RPMI8226 (cell line): ENCODE data around the gene IGSF8.
"Not testable (repeated sequence)": the region's sequence is repeated elsewhere in the genome, so short reads cannot be mapped to it uniquely, and the experiment has no call there.

ENCODE experiments used
- DNase-seq: peaks from one replicate; pipeline ENCODE4 v3.0.0-alpha.2; 2015

IGSF8 gene

DNA sequence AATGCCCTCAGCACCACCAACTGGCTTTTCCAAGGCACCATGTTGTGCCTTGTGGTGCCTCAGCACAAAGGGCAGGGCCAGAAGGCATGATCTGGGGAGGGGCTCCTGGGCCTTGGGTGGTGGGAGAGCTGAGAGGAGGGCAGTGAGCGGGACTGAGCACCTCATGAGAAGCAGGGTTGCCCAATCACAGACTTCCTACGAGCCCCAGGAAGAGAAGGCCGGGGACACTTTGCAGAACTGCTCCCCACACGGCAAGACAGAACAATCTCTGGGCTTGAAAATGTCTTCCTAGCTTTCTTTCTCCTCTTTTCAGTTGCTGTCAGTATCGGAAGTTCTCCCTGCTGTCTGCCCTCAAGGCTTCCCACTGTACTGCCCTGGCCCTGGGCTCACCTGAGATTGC, 35.2 kb downstream of the IGSF8 start:
- no peak for DNase-seq

DNA sequence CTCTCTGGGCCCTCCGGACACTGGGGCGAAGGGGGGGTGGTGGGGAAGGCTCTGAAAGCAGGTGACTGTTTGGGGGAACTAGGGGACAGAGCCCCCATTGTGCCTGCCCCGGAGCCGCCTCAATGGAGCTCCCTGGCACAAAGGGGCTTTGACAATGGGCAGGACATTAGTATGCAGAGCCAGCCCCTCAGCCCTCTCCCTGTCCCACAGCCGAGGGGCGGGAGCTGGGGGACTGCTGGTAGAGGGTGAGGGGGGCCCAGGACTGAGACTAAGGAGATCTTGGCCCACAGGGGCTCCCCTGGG, 36.2 kb downstream of the IGSF8 start:
- DNase-seq = no peak

DNA sequence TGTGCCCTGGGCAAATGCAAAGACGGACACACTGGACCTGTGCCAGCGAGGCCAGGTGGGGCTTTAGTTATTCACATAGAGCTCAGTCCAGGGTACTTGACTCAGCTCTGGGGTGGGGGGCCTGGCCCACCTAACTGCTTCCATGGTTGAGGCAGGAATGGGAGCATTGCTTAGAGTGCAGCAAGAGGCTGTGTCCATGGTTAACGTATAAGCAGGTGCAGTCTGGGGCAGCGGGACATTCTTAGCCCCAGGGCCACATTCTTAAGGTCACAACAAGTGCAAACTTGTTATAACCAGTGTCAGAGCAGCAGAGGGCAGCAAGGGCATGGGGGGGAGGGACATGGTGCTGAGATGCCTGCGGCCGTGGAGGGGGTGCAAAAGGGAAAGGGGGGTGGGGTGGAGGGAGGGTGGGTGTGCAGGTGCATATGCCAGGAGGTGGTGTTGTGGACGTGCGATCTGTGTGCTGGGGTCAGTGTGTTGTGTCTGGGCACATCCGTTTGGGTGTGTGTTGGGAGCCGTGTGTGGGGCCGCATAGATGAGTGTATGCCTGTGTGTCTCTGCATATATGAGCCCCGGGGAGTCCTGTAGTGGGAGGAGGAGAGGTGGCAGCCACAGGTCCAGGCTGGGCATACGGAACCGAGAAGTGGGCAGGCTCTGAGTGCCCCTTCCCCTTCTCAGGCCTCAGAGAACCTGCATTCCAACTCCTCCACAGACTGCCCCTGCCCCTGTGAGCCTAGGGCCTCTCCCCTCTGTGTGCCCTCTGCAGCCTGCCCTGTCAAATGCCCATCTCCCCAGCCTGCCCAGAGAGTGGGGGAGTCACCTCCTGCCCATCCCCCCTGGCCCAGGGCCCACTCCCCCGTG, 36.8 kb downstream of the IGSF8 start:
- DNase-seq = peak; percentile 73

DNA sequence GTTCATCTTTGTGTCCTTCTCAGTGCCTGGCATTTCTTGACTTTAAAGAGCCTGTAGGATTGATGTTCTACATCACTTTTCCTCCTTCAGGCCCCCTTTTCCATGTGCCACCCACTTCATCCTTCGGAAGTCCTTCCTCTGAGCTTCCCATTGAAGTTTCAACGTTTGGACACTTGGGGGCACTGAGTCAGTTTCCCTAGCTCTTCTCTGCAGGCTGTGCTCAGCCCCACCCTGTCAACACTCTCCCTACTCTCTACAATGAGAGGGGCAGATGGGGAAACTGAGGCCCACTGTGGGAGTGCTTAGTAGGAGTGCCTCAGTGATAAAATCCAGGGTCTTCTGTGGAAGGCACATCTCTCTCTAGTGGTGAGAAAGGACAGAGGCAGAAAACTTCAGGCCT, 40.3 kb downstream of the IGSF8 start:
- no peak for DNase-seq

DNA sequence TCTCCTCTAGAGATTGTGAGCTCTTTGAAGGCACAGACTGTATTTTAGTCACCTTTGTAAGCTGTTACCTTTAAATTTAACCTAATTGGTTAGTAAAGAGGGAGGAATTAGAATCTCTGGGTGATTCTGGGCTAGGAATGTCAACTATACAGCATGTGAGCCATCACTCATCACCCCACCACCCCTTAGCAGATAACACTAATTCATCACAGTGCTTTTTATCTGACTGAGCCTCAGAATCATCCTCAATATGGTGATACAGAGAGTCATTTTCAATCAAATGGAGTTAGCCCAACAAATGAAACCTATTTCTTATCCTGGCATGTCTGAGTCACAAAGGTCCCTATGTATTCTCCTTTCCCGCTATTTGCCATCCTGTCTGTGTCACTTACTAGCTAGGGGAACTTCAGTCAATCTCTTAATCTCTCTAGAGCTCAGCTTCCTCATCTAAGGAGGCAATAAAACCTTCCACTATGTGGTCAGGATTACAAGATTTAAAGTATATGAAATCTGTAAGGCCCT, 41.7 kb downstream of the IGSF8 start:
- DNase-seq = no peak

DNA sequence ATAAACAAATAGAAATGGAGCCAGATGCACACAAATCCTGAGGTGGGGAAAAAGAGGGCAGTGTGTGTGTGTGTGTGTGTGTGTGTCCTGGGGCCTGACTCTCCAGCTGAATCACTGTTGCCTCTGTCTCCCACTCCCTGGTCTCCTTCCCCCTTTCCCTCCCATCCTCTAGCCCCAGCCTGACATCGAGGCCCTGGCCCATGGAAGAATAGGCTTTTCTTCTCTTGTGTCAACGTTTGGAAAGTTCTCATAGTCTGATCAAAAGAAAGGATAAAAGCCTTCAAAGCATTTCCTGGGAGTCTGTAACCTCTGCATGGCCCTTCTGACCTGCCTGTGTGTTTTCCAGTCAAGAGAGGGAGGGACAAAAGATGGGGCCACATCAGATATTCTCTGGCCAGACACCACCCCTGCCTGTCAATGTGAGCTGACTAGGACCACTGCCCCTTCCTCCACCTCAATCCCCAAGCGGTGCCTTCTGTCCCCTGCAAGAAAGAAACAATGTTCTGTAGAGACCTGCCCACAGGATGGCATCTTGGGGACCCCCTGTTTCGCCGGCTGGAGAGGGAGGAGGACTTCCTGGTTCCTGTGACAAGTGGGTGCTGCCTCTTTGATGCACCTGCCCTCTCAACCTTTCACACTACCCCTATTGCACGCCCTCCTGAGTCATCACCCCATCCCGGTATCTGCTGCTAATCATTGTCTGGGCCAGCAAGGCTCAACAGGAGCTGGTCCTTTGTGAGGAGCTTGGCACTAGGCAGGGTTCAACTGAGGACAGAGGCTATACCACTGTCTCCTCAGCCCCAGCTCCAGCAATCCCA, 44.7 kb downstream of the IGSF8 start:
- DNase-seq = no peak

DNA sequence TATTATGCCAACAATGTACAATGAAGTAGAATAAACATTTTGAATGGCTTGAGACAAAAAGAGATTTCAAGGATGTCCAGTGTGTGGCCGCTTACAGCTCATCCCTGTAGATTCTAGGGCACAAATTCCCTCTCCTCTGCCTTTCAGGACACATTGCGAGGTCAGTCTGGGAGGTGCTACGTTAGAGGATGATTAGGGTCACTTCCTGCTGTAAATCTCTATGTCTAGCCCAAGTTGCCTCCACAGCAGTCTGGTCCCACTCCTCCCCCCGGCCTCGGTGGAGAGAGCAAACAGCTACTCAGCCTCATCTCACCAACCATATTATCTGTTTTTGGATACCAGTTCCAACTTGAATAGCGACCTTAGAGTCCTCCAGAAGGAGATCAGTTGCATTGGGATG, 45.5 kb downstream of the IGSF8 start:
- DNase-seq = no peak

DNA sequence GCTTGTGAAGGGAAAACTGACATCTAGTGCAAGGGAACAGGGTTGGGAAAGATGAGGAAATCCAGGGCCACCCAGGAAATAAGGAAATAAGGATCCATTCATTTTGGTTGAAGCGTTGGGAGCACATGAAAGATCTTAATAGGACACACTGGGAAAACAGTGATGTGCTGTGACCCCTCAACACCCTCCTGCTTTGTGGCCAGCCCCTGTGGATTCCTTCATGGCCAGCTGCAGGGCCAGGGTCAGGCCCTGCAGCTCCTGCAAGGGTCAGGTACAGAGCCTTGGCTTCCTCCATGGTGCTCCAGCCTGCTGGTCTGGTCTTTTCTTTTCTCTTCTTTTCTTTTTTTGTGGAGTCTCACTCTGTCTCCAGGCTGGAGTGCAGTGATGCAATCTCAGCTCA, 47.8 kb downstream of the IGSF8 start:
- no peak for DNase-seq

DNA sequence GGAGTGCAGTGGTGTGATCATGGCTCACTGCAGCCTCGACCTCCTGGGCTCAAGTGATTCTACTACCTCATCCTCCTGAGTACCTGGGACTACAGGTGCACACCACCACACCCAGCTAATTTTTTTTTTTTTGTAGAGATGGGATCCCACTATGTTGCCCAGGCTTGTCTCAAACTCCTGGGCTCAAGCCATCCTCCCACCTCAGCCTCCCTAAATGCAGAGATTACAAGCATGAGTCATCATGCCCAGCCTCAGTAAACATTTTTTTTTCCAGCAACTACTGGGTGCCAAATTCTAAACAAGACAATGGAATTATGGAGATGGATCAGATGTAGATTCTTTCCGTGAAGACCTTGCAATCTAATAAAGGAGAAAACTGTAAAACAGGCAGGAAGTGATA, 48.2 kb downstream of the IGSF8 start:
- not testable (repeated sequence) for DNase-seq

DNA sequence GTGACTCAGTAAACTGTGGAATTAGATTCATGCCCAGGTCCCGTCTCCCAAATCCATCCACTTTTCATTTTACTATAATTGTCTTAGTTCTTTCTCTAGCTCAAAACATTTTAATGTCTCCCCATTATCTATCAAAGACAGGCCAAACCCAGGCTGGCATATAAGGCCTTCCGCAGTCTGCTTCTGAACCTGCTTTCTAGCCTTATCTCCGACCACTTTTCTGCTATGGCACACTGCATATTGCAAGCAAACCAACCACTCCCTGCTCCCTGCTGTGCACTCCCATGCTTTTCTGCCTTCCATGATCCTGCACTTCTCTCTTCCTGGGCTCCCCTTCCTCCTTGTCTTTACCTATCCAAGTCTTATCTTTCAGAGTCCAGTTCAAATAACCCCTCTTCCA, 49.3 kb downstream of the IGSF8 start:
- DNase-seq = no peak

DNA sequence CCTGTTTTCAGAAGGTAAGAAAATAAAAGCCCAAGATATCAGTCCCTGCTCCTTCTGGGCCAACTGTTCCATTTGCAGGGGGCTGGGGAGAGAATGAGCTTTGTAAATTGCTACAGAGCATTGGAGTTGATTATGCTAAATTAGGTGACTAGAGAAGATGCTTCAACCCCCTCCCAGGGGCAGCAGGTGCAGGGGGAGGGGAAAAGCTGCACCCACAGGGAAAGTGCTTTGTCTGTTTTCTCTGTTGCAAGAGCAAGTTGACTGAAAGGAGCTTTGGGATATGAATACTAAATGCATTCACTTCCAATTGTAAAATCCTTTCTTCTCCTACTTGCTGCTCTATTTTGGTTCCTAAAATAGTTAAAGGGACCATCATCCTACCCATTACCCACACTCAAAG, 50.1 kb downstream of the IGSF8 start:
- DNase-seq = no peak

DNA sequence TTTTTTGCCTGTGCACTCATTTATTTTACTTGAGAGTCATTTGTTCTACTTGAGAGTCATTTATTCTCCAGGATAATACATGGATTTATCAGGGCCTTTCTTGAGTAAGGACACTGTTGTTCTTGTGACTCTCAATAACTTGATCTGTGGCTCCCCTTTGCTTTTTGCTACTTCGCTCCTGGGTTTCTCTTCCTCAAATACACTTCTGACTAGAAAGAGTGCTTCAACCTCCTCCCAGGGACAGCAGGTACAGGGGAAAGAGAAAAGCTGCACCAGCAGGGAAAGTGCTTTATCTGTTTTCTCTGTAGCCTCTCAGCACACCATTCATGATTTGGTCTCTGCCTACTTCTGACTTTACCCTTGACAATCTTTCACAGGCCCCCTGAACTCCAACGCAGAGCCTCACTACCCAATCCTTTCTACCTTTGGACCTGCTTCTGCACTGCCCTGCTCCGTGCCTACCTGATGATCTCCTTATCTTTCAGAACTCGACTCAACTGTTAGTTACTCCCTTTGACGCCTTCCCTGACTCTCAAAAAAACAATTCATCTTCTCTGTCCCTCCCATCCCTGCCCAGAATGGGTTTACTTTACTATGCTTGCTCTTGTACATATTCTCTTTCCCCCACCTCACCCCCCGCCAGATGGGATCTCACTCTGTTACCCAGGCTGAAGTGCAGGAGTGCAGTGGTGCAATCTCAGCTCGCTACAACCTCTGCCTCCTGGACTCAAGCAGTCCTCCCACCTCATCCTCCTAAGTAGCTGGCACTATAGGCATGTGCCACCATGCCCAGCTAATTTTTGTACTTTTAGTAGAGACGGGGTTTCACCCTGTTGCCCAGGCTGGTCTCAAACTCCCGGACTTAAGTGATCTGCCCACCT, 51.1 kb downstream of the IGSF8 start:
- DNase-seq = peak; percentile 70

DNA sequence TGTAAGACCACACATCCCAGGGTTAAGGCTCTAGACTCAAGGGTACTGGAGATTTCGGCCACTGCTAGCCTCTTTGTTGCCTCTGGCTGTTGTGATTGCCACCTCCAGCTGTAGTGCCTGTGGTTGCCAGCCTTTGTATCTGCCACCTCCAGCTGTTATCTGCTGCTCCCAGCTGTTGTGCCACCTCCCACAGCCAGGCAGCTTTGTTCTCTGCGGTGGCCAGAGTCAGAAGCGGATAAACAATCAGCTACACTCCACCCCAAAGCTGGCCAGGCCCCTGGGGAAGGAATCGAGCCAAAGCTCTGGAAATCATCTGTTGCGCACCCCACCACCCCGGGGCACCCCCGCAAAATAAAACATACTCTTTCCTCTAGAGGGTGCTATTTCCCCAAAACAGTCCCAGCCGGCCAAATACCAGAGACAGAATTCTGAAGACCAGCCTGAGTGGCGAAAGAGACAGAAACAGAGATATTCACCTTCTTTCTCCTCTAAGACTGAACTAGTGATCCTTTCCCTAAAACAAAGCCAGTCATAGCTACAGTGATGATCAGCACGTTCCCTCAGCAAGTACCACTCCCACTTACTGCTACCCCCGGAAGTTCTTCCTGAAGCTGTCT, 51.8 kb downstream of the IGSF8 start:
- peak; percentile 83 for DNase-seq

DNA sequence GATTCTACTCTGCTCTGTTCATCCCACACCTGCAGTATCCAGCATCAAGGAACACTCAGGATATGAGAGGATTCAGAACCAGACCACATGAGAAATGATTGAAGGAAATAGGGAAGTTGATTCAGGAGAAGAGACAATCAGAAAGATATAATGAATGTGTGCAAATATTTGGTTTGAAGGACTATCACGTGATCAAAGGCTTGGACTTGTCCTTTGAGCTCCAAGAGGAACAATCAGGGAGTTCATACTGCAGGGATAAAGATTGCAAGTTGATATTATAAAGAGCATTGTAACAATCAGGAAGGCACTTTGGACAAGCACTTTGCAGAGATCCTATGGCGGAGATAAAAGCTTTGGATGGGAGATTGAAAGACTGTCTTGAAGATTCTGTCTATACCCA, 52.8 kb downstream of the IGSF8 start:
- DNase-seq = no peak

DNA sequence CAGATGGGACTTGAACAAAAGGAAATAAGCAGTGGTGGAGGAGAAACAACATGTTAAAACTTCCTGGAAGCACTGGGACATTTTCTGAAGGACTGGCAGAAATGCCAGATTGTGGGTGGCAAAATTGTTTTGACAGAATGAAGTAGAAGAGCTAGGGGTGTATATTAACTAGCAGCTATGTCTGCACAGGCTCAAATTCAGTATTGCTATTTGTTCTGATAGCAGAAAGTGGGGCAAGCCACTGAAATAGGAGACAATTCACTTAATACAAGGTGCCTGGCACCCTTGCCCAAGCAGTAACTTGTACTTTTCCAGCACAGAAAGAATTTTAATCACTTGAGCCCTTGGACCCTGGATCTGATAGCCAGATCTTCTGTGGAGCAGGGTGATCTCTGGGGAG, 54.9 kb downstream of the IGSF8 start:
- no peak for DNase-seq
